HG03520 (cell line): ENCODE measurements around the gene HSBP1.

ENCODE experiments used
- ATAC-seq: cut with Tn5 transposase; IDR thresholded peaks from one replicate; pipeline ENCODE4 v1.9.1; 2021; ENCODE audit warnings: mild to moderate bottlenecking, moderate library complexity; ENCODE audit not compliant: unreplicated experiment

The HSBP1 gene

DNA sequence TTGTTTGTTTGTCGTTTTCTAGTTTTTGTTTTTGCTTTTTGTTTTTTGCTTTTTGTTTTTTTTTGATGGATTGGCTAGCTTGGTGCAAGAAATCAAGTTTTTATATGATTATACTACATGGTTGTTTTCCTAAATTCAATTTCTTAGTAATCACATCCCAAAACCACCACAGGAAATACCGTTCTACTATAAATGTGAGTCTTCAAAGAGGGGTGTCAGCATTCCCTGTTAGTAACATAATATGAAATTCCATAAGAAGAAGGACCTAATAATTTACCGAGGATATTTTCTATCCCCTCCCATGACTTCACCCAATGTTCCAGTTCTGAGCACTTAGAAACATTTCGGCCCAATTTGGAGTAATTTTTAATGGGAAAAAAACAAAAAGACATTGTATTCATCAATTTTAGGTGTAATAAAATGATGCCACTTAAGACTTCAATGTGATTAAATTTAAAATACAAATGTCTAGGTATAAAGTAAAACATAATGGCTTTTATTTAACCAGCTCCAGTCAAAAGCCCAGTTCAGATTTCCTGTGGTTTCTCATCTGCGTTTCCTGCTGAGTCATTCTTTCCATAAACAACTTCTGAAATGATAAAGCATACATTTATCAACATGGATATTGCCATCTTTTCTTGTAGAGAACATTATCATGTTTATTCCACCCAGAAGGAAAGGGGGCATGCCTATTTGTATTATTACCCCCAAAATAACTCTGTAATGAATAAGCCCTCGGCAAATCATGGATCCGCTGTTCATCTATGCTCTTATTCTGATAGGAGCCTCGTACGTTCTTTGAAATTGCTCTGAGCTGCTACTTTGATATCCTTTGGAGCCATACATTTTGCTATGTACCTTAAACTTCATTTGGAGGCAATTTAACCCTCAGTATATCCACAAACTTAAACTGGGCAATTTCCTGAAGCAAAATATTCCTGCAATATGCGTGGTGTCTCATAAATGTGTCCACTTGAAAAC is 28.1 kb downstream of the HSBP1 start:
- ATAC-seq, result no peak

DNA sequence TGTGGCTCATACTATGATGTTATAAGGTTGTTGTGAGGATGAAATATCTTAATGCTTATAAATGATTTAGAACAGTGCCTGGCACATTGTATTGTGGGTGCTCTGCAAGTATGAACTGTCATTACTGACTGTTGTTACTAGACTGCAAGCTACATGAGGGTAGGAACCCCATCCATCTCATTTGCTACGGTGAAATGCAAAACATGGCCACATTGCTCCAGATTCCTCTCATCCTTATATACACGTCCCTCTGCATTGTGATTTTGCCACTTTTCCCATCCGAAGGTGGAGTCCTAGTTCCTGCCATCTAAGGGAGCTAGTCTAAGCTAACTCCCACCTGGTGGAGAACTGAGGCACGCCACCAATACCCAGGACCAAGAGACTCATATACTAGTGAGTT is 29.8 kb downstream of the HSBP1 start:
- ATAC-seq, result no peak

DNA sequence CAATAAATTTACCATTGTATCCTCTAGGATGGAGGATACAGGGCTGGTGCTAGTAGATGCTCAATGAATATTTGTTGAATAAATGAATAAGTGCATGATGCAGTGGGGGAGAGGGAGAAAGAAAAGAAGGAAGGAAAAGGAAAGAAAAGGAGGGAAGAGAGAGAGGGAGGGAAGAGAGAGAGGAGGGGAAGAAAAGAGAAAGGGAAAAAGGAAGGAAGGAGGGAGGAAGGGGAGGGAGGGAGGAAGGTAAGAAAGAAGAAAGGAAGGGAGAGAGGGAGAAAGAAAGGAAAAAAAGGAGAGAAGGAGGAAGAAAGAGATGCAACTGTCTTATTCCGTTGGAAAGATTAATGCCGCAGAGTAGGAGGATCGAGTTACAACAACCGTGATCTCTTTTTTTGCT is 30.4 kb downstream of the HSBP1 start:
- ATAC-seq, result no peak

DNA sequence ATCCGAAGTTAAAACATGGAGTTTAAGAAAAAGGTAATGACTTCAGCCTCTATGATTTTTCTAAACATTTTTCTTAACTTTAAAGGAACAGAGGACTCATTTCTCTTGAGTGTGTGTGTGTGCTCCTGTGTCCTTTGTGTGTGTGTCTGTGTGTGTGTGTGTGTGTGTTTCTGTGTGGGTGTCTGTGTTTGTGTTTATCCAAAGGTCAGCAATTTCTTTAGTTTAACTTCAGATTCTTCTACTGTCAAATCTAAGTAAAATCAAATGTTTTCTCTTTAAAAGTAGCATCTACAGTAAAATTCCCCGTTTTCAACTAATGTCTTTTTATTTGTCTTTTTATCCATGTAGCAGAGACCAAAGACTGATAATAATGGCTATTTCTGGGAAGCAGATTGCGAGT is 31.8 kb downstream of the HSBP1 start:
- no peak for ATAC-seq

DNA sequence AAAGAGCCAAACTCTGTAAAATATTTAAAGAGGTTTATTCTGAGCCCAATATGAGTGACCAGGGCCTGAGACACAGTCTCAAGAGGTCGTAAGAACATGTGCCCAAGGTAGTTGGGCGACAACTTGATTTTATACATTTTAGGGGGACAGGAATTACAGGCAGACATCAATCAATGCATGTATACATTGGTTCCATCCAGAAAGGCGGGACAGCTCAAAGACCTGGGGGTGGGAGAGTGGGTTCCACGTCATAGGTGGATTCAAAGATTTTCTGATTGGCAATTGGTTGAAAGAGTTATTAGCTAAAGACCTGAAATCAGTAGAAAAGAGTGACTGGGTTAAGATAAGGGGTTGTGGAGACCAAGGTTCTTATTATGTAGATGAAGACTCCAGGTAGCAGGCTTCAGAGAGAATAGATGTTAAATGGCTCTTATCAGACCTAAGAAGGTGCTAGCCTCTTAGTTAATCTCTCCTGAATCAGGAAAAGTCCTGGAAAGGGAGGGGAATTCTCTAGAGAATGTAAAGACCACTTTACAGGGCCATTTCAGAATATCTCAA is 32.4 kb downstream of the HSBP1 start:
- ATAC-seq, result no peak

DNA sequence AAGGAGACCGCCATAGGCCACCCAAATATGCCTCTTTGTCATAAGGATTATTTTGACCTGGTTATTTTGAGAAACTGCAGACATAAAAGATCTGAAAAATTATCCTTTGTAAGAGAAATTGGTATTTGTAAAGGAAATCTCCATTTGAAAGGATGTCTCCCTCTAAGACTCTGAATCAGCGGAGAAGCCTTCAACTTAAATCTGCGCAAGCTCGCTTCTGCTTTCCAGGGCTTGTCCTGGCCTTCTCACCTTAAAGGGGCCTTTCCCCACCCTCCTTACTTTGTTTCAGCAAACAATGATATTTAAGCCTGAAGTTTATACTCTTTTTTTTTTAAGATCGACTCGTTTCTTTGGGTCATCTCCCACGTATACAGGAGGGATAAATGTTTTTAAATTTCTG is 34.5 kb downstream of the HSBP1 start:
- no peak for ATAC-seq

DNA sequence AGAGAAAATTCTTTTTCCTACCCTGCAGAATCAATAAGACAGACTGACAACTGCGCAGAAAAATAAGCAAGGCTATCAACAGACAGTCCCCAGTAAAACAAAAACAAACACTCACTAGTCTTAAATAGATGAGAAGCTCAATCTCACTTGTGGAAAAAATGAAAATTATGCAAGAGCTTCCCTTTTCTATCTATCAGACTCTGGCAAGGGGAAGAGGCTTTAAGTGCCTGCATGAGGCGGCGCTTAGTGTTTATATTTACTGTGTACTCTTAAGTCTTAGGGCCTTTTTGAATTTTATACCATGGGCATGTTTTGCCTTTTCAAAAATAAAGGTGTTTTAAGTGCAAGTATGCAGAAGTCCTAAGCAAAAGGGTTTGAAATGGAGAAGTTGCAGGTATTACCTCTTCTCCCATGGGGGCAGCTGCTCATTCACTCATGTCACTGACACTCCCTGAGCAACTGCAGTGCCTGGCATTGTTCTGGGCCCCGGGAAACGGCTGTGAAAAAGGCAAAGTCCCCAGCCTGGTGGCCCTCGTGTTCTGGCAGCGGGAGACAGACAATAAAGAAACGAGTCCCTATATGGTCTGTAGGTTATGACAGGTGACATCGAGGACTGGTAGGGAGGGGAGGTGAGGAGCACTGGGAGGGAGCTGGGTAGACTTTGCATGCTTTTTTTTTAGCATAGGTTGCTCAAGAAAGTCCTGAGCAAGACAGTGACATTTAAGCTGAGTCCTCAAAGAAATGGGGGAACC is 35.2 kb downstream of the HSBP1 start:
- no peak for ATAC-seq

DNA sequence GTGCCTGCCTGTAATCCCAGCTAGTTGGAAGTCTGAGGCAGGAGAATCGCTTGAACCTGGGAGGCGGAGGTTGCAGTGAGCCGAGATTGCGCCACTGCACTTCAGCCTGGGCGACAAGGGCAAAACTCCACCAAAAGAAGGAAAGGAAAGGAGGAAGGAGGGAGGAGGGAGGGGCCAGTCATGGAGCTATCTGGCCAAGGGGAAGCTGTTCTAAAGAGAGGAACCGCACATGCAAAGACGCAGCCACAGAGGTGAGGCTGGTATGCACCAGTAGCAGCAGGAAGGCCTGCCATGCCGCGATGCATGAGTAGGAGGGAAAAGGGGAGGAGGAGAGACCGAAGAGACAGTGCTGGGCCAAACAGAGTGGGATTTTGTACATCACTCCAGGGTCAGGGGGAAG is 35.9 kb downstream of the HSBP1 start:
- ATAC-seq, result no peak

DNA sequence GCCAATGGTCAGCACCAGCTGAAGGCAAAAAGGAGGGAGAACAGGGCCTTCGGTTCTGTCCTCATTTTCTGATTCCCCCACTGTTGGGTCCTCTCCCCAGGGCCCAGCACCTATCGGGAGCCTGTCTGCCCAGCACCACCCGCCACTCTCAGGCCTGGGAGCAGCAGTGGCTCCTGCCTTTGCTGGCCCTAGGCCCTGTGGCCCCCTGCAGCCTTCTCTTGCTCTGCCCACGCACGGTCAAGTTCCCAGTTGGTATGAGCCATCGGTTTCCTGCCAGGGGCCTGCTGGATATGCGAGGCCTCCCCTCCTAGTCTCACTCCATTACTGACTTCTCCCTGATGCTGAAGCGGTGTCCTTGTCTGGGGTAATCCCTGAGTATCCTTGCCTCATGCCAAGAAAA is 37.5 kb downstream of the HSBP1 start:
- ATAC-seq, result no peak

DNA sequence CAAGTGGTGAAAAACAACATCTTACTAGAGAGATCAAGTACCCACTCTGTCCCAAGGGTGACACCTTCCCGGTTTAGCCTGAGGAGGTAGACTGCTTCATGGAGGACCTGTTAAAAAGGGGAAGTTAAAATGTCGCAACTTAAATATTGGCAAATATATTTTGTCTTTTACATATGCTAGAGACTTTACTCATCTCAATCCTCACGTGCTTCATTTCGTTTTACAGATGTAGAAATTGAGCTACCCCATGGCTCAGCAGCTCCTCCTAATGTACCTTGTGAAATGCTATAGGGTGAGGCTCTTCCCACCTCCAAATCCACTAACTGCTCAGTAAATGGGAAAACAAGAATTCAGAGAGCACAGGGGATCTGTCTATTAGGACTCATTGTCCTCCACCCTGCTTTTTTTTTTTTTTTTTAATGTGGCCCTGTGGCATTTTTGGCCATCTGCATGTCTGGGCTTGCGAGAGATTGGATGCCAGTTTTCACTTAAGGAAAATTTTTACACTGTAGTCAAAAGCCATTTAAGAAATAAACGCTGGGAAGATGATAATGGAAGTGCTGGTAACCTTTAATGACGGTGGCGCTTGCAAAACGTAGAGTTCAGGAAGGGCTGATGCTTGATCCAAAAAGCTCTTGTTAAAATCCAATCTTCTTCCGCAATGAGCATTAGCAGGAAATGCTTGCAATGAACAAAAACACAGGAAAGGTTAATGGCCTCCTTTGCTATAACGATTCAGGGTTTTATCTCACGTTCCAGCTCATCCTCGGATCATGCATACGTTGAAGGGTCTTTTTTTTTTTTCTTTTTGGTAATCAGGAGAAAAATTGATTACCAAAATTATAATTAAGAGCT is 39.8 kb downstream of the HSBP1 start:
- ATAC-seq, result no peak

DNA sequence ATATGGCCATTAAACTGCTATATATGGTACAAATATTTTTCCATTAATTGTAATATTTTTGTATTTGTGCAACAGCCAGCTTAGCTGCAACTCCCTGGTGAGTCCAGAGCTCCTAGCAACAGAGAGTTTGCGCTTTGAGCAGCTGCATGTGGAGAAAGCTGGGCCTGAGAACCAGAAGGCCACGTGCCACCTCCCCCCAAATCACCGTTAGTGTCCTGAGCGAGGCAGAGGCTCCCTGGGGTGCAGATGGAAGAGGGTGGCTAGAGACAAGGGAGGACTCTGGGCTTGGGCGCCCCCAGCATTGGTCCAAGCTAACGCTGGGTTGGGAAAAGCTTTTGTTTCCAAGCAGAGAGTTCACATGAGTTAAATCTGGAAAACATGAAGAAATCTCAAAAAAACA is 41.6 kb downstream of the HSBP1 start:
- ATAC-seq, result no peak

DNA sequence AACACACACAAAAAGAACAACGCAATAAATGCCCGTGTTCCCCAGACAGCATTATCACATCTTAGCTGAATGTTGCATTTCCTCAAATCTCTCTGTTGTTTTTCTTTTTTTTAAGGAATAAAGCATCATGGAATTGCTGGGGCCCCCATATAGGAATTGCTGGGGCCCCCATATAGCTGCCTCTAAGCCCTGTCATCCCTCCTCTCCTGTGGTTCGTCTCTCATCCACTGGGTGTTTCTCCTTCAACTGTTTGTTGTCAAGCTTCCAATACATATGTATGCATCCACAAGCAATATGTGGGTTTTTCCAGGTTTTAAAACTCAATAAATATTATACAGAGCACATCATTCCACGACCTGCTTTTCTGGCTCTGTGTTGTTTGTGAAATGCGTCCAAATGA is 43.2 kb downstream of the HSBP1 start:
- ATAC-seq, result no peak

DNA sequence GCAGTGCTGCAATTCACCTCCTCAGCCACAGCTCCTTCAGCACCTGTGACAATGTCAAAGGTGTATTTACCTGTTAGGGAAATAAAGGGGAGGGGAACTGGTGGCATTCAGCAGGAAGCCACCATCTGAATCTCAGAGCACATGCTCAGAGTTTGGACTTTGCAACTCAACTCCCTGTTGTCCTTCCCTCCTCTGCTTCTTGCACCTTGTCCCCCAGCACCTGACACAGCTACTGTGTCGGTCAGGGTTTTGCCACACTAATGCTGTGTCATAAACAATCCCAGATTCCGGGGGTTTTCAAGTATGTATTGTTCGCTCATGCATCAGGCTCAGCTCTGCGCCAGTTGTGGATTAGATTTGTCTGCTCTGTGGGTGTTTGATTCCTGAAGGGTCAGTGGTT is 43.7 kb downstream of the HSBP1 start:
- no peak for ATAC-seq

DNA sequence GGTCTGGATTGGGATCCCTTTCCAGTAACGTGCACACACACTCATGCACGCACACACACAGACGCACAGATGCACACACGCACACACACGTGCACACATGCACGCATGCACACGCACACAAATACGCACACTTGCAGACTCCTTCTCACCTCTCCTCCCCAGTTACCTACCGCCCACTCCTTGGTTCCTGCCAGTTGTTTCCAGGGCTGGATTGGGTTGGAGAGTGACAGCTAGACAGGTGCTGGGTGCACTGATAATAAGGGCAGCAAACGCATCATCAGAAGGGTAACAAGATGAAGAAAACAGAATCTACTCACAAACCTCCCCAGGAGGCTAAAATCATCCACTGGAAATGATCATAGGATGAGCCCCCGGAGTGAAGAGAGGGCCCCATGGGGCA is 45.0 kb downstream of the HSBP1 start:
- no peak for ATAC-seq

DNA sequence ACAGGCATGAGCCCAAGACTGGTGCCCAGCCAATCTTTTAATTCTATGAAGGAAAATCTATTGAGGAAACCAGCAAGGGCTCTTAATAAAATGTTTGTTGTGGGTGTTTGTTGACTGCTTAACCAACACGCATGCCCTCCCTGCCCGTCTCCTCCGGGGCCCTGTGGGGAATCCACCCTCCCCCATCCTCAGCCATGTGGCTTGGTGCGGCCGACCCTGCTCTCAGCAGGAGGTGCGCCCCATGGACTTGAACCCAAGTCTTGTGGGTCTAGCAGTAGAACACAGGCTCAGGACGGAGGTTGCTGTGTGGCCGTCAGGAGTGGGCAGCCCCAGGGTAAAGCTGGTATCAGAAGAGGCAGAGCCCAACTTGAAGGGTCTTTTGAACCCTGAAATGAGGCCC is 46.1 kb downstream of the HSBP1 start:
- ATAC-seq, result no peak

DNA sequence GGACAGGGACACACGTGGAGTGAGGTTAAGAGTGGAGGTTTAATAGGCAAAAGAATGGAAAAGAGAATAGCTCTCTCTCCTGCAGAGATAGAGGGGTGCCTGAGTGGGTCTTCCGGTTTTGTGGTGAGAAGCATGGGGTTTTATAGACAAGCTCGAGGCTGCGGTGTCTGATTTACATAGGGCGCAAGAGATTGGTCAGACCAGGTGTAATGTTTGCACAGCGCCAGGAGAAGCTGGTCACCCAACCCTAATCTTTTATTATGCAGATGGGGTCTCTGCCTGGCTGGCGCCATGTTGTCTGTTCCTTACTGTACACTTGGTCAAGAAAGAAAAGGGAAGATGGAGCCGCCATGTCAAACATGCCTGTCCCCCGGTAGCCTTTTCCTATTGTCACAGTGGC is 46.6 kb downstream of the HSBP1 start:
- ATAC-seq, result no peak

DNA sequence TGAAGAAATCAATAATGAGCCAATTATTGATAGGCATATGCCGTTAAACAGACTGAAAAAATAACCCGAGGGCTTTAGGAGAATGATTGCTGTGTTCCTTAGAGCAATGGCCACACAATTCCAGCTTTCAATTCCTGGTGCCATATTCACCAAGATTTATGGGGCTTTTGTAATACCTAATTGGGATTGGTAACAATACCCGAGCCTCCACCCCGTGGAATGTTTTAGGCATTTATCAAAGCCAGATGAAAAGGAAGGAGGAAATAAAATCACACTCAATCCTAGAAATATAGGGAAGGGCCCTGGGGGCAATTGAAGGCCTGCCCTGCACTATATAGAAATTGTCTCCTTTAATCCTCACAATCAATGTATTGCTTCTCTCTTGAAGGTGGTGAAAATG is 49.0 kb downstream of the HSBP1 start:
- no peak for ATAC-seq

DNA sequence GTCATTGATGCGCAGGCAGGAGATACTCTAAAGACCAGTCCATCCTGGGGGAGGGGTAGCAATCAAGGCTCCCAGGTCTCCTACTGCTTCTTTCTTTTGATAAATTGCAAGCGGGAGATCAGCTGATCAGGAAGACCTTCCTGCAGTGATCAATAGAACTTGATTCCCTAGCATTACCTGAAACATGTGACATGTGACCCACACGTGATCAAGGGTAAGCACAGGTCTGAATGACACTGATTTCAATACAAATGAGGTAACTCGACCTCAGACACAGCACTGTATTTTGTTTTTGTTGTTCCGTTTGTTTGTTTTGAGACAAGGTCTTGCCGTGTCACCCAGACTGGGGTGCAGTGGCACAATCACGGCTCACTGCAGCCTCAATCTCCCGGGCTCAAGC is 51.5 kb downstream of the HSBP1 start:
- ATAC-seq, result no peak

DNA sequence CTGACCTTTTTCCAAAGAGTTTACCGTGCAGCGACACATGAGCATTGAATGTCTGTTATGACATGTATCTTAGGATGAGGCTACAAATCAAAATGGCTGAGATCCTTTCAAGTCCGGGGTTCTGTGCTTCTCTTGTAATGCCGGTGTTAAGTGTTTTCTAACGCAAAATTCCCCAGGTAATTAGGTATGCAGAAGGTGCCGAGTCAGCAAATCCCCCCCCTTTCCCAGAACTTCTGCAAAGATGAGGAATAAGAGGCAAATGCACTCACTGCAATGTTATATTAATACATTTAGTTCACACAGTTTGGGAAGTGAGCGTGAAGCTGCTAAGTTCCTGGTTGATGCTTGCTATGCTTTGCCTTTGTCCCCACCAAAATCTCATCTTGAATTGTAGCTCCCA is 54.9 kb downstream of the HSBP1 start:
- no peak for ATAC-seq

DNA sequence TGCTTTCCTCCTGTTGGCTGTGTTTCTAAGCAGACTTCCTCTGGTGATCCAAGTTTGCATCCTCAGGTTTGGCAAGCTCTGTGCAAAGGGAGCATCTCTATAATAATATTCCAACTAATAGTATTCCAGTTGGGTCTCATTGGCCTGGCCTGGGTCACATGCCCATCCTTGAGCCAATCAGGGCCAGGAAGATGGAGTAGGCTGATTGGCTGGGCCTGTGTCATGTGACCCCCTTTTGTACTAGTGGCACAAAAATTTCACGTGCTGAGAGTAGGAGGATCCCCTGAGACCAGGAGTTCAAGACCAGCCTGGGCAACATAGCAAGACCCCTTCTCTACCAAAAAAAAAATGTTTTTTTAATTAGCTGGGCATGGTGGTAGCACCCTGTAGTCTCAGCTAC is 55.9 kb downstream of the HSBP1 start:
- ATAC-seq, result no peak
